DMS114 treated with DMSO at 0.1 percent for 48 hours (cell line): ENCODE data around the gene EIF5A.

Experiments
- DNase-seq: peaks from one replicate; lab custom pipeline; 2025; ENCODE audit not compliant: unreplicated experiment; lab: John Stamatoyannopoulos, UW

Gene EIF5A

GRCh38 chr17:7306911-7307685, at the start of gene EIF5A:
EIF5A (plus strand) TSS chr17:7307628; CDS start chr17:7309636, 2,008 bp downstream.
- DNase-seq = peak; percentile 100

GRCh38 chr17:7258731-7259554, 48.5 kb upstream of the EIF5A start:
- DNase-seq = no peak

GRCh38 chr17:7259555-7259889, 47.9 kb upstream of the EIF5A start:
- no peak for DNase-seq

- no peak for DNase-seq
Observed at GRCh38 chr17:7260151-7260550, 47.3 kb upstream of the EIF5A start.

GRCh38 chr17:7260651-7261378, 46.6 kb upstream of the EIF5A start:
- no peak for DNase-seq

GRCh38 chr17:7261379-7262191, 45.8 kb upstream of the EIF5A start:
- DNase-seq = no peak

GRCh38 chr17:7262192-7262934, 45.1 kb upstream of the EIF5A start, which contains the start of gene CLDN7:
CLDN7 (minus strand) TSS chr17:7262478; CDS start chr17:7262043, 435 bp downstream.
- DNase-seq = no peak

- no peak for DNase-seq
Observed at GRCh38 chr17:7262935-7263800, 44.3 kb upstream of the EIF5A start.

- no peak for DNase-seq
Observed at GRCh38 chr17:7263801-7264078, 43.7 kb upstream of the EIF5A start.

GRCh38 chr17:7266784-7267183, 40.6 kb upstream of the EIF5A start:
- DNase-seq = no peak

GRCh38 chr17:7279448-7279847, 28.0 kb upstream of the EIF5A start:
- DNase-seq = no peak

- DNase-seq = peak; percentile 76
Observed at GRCh38 chr17:7280519-7281073, 26.8 kb upstream of the EIF5A start.

- DNase-seq = peak; percentile 90
Observed at GRCh38 chr17:7281074-7281952, 26.1 kb upstream of the EIF5A start, which contains the start of gene SLC2A4. SLC2A4 (plus strand) TSS chr17:7281718; CDS start chr17:7281935, 217 bp downstream.

- no peak for DNase-seq
Observed at GRCh38 chr17:7281953-7282751, 25.3 kb upstream of the EIF5A start.

- DNase-seq = no peak
Observed at GRCh38 chr17:7282752-7283321, 24.6 kb upstream of the EIF5A start.

- DNase-seq = no peak
Observed at GRCh38 chr17:7283471-7284216, 23.8 kb upstream of the EIF5A start.
